KBM-7 (cell line): ENCODE data around the gene PSMG3.

ENCODE experiments used
- DNase-seq: peaks from one replicate; pipeline ENCODE4 v3.0.0-alpha.2; 2015
- in situ Hi-C: fragments of 300-500 bp; cut with MboI; formaldehyde crosslinking; loops from 2 replicates; pipeline ENCODE4 v1.14.3; 2020; ENCODE audit warnings: low sequenced_read_pairs, low pct_unique_long_range_greater_than_20kb, mixed read lengths

The PSMG3 gene

GRCh38 chr7:1561036-1561940 lies 8.5 kb downstream of the PSMG3 start:
- DNase-seq = no peak
- in situ Hi-C loops = no loop called here

GRCh38 chr7:1560620-1561031 lies 9.2 kb downstream of the PSMG3 start:
- DNase-seq = no peak
- in situ Hi-C loops = no loop called here

- in situ Hi-C loops = no loop called here
- no peak for DNase-seq
Measured at GRCh38 chr7:1559626-1560590, 9.9 kb downstream of the PSMG3 start.

- DNase-seq = no peak
- in situ Hi-C loops = no loop called here
Measured at GRCh38 chr7:1558841-1559625, 10.8 kb downstream of the PSMG3 start.

GRCh38 chr7:1558181-1558811 lies 11.5 kb downstream of the PSMG3 start:
- in situ Hi-C loops = no loop called here
- DNase-seq = no peak

GRCh38 chr7:1557771-1558170 lies 12.1 kb downstream of the PSMG3 start:
- DNase-seq = no peak
- in situ Hi-C loops = no loop called here

- in situ Hi-C loops = no loop called here
- DNase-seq = no peak
Measured at GRCh38 chr7:1557006-1557405, 12.8 kb downstream of the PSMG3 start.

GRCh38 chr7:1555813-1556543 lies 13.9 kb downstream of the PSMG3 start, which contains the start of gene TMEM184A:
TSS of gene TMEM184A (minus strand) at chr7:1556205. CDS start at chr7:1555484, 721 bp downstream.
- in situ Hi-C loops = no loop called here

GRCh38 chr7:1555046-1555812 lies 14.6 kb downstream of the PSMG3 start:
- in situ Hi-C loops = no loop called here
- peak; percentile 18 for DNase-seq

More at GRCh38 chr7:1555813-1556543, 13.9 kb downstream of the PSMG3 start, which contains the start of gene TMEM184A:
- DNase-seq = peak; percentile 36

- in situ Hi-C loops = no loop called here
- no peak for DNase-seq
Measured at GRCh38 chr7:1554333-1555045, 15.3 kb downstream of the PSMG3 start.

- in situ Hi-C loops = no loop called here
- DNase-seq = no peak
Measured at GRCh38 chr7:1553512-1554210, 16.2 kb downstream of the PSMG3 start.

GRCh38 chr7:1552200-1552599 lies 17.6 kb downstream of the PSMG3 start:
- in situ Hi-C loops = no loop called here
- DNase-seq = no peak

- in situ Hi-C loops = no loop called here
Measured at GRCh38 chr7:1550846-1551155, 19.0 kb downstream of the PSMG3 start.

GRCh38 chr7:1550005-1550845 lies 19.6 kb downstream of the PSMG3 start:
- in situ Hi-C loops = no loop called here
- no peak for DNase-seq

More at GRCh38 chr7:1550846-1551155, 19.0 kb downstream of the PSMG3 start:
- DNase-seq = no peak

GRCh38 chr7:1549357-1550004 lies 20.4 kb downstream of the PSMG3 start:
- in situ Hi-C loops = no loop called here
- no peak for DNase-seq
